ENCODE results near the gene LUC7L2.
"Not testable (repeated sequence)": the region's sequence is repeated elsewhere in the genome, so short reads cannot be mapped to it uniquely, and the experiment has no call there.

GRCh38 chr7:139333443-139333842 lies 26.3 kb upstream of the LUC7L2 start:
- TF ChIP-seq POLR2A, CTCF (IDR thresholded peaks at IDR 0.05): not testable (repeated sequence)
